Measurements from ENCODE around the gene GPR61. TPM values are rescaled to one million over a fixed set of nuclear protein-coding genes. Genes with fewer than 3 reads are reported as not detected.

GPR61 gene
- total and polyA plus RNA-seq, 9 of the 15 experiments (the other 6 are each of a cell fraction or from before 2014, with no cell fraction given) = 0.04 to 1.1 (median 0.25) TPM; not detected in 4

- TF ChIP-seq ZNF318 (IDR thresholded peaks at IDR 0.05; ENCODE audit: borderline replicate concordance in 1 of 2, low read depth in 1 of 2) (no peak), IRF2 (CRISPR knock-in tag; IDR thresholded peaks at IDR 0.05) (no peak), SUPT5H (IDR thresholded peaks at IDR 0.05) (no peak), HDAC2 (IDR thresholded peaks at IDR 0.05) (no peak), ATF1 (CRISPR knock-in tag; IDR thresholded peaks at IDR 0.05) (no peak), ATF1 (tag; IDR thresholded peaks at IDR 0.05) (no peak), ZNF282 (CRISPR knock-in tag; IDR thresholded peaks at IDR 0.05) (no peak), KAT7 (CRISPR knock-in tag; IDR thresholded peaks at IDR 0.05; ENCODE audit: borderline replicate concordance) (no peak), HOXB6 (CRISPR knock-in tag; IDR thresholded peaks at IDR 0.05; ENCODE audit: borderline replicate concordance) (no peak), SMAD4 (CRISPR knock-in tag; conservative IDR thresholded peaks at IDR 0.05) (no peak)
Measured at GRCh38 chr1:109497449-109498160, 42.1 kb upstream of the GPR61 start (continued).

Measured in K562 (cell line).